COR-L47 (cell line): ENCODE results near the gene RALY.

Experiments used
- DNase-seq: peaks from one replicate; lab custom pipeline; 2025; lab: John Stamatoyannopoulos, UW

Gene RALY

DNA sequence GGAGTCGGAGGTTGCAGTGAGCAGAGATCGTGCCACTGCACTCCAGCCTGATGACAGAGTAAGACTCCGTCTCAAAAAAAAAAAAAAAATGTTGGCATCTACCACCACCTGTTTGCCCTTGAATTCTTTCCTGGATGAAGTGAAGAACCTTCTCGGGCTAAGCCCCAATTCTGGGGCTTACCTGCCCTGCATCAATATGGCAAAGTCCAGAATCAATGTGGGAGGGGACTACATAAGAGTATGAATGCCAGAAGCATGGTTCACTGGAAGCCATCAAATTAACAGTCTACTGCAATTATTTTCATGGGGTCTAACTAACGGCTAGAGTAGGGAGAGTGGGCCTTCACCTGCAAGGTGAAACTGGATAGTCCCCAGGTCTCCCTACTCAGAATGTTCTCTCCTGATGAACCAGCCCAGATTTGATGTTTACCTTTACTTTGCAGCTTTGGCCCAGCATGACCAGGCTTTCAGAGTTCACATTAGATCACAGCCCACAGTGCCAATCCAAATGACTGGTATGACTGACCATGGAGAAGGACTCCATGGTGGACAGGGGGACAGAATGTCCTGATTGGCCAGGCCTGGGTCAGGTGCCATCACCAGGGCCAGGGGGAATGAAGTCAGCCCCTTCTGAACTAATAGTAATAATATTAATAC, 7.0 kb upstream of the RALY start:
- no peak for DNase-seq

DNA sequence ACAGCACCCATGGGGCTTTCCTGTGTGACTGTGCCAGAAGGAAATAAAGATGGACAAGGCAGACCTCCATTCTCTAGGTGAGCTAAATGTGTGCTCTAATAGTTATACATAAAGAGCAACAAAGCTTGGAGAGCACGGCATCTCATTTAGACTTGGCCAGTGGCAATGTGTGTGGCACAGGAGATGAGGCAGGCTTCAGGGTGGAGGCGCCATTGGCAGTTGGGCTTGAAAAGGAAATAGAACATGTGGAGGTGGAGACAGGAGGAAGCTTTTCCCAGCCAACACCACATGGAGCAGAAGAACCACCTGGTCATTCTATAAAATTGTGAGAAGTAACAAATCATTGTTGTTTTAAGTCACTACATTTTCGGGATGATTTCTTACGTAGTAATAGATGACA, 3.6 kb upstream of the RALY start:
- DNase-seq: no peak

DNA sequence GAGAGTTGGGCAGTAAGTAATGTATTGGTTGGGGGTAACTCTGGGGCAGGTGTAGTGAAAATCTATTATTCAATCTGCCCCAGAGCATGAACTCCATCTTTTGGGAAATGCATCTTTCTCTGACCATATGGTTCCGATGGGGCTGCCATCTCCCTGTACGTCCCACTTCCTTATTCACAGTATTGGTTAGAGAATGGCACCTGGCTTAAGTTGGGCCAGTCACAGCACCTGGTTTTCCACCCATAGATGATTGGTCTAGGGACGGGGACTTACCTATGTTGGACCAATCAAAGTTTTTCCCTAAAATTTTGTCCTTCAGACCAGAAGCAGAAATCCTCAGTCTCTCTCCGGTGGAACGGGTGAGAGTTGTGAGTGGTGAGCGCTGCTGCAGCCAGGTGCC, 2.2 kb upstream of the RALY start:
- DNase-seq: no peak

DNA sequence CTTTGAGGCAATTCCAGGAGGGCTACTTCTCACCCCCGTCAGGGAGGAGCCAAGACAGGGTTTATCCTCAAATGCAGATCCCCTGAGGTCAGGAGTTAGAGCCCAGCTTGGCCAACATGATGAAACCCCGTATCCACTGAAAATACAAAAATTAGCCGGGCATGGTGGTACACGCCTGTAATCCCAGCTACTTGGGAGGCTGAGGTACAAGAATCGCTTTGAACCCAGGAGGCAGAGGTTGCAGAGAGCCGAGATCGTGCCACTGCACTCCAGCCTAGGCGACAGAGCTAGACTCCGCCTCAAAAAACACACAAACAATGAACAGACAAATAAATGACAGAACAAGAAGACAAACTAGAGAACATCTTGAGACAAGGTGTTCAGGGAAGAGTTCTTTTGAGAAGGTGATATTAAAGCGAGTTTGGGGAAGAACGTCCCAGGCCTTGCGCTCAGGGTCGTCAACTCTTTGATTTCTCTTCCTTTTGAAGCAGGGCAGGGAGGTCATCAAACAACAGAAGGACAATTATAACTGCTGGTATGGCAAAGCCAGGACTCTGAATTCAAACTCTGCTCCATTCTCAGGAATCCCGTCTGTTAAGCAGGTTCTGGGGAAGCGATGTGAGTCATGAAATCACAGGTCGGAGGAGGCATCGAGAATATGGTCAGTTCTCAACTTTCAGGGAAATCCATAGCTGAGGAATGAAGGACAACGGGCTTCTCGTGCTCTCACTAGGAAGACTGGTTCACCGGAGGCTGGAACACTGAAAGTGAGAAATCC, 1.4 kb upstream of the RALY start:
- DNase-seq: no peak

DNA sequence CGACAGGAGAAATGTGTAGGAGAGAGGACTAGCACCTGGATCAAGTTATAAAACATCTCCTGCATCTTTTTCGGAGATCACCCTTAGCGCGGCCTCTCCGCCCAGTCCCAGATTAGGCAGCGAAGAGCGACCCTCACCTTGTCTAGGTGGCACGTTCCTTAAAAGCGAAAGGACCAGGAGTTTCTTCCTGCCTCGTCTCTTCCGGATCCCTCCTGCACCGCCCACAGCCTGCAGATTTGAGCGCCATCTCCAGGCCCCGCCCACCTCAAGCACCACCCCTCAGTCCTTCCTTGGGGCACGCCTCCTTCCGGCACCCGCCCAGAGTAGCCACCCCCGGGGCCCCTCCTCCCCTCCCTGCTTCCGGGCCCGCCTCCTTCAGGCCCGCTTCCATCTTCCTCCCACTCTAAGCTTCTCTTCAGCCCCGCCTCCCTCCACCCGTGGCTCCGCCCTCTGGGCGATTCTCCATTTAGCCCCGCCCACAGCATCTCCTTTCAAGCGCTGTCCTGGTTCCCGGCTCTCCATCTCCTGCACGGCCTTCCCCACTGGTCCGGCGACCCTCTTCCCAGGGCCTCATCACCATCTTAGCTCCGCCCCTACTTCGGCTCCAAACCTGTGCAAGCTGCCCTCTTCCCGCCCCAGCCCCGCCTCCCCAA, 662 bp upstream of the RALY start:
- DNase-seq: peak; percentile 100

DNA sequence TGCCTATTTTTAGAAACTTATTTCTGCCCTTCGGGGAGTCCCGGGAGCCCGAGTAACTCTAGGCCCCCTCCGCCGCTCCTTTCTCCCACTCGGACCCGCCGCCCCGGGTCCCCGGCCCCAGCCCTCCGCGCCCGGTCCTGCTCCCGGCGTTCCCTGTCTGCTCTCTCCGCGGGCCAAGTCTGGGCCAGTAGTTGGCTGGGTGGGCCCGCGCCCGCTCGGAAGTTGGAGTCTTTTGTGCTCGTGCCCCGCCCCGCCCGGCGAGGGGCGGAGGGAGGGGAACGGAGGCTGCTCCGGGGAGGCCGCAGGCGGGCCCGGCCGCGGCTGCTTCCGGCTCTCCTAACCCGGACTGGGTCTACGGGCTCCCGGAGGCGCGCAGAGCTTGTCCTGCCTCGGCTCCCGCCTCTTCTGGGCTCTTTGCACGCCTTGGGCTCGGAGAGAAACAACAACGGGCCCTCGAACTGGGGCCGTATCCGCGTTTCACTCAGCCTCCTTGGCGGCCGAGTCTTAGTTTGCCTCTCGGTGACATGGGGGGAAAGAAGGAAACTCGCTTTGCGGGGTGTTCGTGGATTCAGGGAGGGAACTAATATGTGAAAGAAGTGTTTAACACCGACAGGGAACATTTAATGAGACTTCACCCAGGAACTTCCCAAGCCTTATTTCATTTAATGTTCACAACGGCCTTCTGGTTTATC, 657 bp downstream of the RALY start:
- DNase-seq: peak; percentile 58

DNA sequence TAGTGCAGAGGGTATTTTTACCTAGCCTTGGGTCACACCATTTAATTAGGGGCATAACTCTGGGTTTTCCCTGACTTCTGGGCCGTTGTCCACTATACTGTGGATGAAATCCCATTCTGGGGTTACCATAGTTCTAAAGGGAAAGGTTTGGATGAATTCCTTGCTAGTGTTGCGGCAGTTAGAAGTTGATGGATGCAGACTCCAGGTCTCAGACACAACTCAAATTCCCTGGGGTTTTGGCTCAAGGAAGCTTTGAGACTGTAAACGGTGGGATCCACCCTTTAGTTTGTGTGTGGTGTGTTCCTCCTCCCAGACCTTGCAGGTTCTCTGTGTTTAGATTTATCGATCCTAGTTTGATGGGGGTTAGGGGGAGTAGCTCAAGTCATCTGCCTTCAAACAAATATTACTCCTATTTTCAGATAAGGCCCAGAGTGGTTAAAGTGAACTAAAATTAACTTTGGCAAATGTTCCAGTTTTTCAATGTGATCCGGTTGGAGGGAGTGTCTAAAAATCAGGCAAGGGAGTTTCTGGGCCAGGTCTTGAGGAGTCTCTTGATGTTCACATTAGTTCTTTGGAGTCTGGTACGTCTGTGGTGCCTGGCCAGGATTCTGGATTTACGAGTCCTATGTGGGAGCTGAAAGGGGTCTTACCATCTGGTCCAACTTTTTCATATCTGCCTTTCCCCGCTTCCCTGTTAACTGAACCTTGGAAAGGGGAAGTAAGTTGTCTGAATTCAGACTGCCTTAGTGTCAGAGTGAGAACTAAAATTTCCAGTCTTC, 1.5 kb downstream of the RALY start:
- DNase-seq: no peak

DNA sequence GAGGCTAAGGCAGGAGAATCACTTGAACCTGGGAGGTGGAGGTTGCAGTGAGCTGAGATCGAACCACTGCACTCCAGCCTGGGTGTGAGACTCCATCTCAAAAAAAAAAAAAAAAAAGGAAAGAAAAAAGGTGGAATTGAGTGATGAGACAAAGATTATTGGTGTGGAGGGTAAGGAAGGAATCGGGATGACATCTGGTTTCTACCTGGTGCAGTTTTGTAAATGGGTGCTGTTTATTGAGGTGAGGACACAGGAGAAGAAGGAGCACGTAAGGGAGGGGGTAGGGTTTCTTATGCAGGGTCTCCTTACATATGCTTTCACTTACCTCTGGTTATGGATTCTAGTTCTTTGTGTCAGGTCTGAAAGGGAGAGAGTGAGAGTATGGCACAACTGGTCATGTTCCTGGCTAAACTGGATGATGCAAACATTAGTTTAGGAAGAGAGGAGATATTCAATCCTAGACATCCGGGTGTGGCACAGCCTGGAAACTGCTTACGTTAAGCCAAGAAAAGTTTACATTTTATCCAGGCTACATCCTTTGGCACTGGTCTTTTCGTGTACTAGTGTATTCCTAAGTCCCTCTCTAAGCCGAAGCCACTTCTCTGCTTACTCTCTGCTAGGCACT, 5.4 kb downstream of the RALY start:
- DNase-seq: no peak

DNA sequence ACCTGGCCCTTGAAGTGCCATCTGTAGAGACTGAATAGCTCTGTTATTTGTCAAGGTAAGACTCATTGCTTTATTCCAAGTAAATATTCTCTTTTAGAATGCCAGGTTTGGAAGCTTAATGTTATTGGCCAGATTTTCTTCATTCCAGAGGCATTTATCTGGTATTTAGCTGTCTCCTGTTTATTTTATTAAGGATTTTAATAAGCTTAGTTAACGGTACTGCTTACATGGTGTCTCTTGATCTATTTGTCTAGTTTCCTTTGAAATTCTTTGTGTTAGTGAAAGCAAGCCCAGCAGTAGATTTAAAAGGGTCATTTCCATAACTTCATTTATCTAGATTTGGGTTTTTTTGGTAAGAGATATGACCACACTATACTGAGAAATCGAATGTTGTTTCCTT, 7.7 kb downstream of the RALY start:
- no peak for DNase-seq

DNA sequence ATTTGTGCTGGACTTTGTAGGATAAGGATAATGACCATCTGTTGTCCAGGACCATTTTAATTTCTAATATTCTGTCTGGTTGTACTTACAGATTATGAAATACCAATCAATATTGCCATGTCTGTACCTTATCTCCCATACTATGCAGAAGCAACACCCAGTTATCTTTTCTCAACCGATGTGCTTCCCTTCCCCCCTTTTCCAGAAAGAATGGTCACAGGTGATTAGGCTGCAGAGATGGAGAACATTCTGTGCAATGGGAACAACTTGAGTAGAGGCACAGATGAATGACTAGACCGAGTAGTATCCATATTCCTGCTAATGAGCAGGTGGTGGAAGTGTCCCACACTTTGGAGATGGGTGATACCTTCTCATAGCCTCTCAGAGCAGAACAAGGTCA, 10.5 kb downstream of the RALY start:
- DNase-seq: no peak

DNA sequence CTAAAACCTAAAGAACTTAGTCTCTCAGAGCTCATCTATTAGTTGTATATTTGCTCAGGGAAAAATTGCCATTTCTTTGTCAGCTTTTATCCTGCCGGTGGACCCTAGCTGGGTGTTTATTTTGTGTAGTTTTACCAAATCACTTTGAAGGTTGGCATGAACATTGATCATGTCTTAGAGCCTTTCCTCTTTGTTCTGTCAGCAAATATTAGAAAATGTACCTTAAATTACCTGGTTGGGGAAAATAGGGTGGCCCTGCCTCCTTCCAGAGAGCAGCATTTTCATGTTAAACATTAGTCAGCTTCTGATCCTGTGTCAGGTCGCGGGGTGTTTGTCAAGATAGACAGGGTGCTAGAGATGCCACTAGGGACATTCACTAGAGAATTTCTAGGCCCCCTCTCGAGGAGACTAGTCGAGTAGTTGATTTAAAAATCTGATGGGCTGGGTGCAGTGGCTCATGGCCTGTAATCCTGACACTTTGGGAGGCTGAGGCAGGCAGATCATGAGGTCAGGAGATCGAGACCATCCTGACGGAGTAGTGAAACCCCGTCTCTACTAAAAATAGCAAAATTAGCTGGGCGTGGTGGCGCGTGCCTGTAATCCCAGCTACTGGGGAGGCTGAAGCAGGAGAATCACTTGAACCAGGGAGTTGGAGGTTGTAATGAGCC, 11.2 kb downstream of the RALY start:
- DNase-seq: no peak

DNA sequence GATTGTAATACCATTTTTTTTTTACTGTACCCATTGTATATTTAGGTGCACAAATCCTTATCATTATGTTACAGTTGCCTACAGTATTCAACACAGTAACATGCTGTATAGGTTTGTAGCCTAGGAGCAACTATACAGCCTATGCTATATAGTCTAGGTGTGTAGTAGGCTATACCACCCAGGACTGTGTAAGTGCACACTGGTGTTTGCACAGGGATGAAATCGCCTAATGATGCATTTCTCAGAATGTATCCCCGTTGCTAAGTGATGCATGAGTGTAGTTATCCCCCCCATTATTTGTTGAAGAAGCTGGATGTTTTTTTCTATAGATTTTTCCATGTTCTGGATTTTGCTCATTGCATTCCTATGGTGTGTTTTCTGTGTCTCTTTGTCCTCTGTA, 12.9 kb downstream of the RALY start:
- DNase-seq: no peak

DNA sequence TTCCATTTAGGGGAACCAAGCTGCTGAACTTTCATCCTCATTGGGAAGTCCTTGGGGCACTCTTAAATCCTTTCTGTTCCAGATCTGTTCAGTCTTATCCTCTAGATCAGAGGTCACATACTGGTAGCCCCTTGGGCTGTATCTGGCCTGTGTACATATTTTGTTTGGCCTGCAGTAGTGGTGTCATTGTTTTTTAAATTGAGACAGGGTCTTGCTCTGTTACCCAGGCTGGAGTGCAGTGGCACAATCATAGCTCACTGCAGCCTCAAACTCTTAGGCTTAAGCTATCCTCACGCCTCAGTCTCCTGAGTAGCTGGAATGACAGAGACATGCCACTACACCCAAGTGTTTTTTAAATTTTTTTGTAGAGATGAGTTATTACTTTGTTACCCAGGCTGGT, 14.8 kb downstream of the RALY start:
- DNase-seq: no peak

DNA sequence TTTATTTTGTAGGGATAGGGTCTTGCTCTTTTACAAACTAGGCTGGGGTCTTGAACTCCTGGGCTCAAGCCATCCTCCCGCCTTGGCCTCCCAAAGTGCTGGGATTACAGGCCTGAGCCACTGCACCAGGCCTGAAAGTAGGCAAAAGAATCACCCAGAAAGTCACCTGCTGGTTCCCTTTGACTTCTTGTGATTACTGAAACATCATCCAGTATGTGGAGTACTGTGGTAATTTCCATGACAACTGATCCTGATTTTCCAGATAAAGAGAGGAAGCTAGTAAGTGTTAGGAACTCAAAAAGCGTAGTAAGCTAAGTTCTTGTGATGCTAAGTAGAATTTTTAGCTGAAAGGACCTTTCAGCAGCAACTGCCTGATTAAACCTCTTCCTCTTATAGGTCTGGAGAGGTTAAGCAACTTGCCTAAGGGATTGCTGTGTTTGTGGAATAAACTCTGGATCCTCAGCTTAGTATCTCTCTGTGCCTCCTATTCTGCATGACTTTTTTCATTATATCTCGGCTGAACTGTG, 16.8 kb downstream of the RALY start:
- DNase-seq: no peak

DNA sequence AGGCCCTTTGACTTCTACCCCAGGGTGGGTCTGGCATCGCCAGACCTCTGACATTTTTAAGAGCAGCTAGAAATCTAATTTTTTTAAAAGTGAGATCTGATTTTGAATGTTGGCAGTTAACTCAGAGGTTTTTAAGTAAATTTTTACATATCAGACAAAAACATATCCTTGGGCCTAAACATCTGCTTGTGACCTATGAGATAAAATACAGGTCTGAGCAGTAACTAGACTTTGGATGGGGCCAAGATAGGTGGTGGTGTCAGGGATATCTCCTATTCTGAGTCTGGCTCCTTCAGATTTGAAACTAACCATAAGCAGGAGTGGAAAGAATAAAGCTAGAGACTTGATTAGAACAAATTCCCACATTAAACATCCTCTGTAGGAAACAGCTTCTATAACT, 17.6 kb downstream of the RALY start:
- DNase-seq: no peak

DNA sequence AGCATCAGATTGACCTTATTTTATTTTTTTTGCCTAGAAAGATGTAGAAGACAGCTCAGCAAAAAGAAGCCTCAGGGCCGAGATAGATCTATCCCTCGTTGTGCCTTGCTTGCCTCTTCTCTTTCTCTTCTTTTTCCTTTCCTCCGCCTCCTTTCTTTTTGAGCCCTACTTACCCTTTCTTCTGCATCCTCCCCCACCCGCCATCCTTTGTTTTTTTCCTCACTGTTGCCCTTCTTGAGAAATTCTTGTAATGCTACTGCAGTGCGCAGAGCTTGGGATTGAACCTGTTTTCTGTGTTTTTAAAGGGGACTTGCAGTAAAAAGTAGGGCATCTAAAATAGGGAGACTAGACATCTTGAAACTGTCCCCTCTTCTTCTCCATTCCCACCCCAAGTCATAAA, 18.6 kb downstream of the RALY start:
- DNase-seq: no peak

DNA sequence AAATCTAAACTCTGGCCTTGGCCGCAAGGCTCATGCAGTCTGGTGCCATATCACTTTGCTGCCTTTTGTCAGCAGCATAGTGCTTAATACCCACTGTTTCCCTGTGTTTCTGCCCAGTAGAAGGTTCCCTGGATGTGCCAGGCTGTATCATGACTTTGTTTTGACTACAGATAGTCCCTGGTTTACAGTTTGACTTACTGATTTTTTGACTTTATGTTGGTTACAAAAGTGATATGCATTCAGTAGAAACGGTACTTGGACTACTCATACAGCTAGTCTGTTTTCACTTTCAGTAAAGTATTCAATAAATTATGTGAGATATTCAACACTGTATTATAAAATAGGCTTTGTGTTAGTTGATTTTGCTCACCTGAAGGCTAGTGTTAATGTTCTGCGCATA, 19.0 kb downstream of the RALY start:
- no peak for DNase-seq

DNA sequence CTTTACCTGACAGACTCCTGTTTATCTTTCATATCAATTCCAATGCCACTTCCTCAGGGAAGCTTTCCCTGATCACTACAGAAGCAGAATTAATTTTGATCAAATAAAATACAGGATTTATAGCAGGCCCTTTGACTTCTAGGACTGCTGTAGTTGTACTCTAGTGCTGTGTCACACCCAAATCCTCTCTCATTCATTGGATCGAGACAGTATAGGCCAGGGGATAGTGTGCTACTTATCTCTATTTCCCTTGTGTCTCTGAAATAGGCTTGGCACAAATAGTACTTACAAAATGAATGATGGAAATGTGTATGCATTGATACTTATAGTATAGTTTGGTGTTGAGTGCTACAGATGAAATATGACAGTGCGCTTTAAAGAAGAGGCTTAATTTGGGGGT, 19.8 kb downstream of the RALY start:
- DNase-seq: no peak

DNA sequence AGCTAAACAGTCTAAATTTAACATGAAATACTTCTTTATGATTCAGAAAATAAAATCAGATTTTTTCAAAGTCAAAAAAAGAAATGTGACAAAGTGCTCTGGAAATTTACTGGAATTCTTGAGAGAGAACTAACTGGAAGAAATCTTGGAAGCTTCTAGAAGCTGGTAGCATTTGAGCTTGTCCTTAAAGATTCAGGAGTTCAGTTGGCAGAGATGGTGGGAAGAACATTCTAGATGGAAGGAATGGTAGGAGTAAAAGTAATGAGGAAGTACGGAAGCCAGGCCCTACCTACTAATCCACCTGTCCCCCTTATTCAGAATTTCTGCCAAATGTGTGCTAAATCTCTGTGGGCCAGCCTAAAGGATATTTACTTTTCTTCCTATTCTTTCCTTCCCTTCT, 21.2 kb downstream of the RALY start:
- DNase-seq: no peak

DNA sequence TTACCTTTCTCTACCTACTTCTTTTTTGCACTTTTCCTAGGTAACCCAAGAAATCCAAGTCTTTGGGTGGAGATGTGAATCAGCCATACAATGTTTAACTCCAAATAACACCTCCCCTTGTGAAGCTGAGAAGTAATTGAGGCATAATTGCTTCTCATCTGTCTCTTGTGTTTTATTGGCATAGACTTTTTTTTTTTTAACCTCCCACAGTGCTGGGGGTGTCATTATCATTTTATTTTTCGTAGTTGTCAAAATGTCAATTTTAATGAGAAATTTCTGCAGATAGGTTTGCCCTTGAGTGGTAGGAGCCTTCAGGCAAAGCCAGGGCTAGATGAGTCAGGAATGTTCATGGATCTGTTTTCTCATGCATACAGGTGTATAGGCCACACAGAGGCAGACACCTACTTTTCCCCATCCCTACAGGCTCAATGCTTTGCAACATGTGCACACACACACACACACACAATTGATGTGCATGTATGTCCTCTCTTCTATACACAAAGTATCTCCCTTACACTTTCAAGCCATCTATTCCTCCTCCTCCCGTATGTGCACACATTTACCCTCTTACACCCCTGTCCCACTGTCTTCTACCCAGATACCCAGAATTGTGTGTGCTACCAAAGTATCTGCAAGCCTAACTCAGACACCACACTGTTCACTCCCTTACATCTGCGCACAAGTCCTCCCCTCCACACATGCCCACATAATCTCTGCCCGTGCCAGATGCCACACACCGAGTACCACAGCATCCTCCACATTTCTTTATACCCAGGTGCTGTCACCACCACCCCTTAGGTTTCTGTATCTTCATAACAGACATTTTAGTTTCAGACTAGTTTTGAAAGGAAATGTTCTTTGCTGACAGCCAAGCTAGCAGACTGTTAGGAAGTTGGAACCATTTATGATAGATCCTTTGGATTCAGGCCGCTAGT, 22.0 kb downstream of the RALY start:
- peak; percentile 17 for DNase-seq
